Coronary artery (tissue), 2 donors: ENCODE measurements around the gene TMEM63B.
A peak's percentile ranks its signal among the peaks of the same experiment; 100 is the strongest.

ENCODE experiments used
- DNase-seq: peaks from one replicate; pipeline ENCODE4 v3.0.0-alpha.2; 2017; ENCODE audit warnings: low spot score
- H3K27ac ChIP-seq, 2 donors: fragments of 200-600 bp; sonication (generic); one replicate each; pipeline ENCODE4 v1.5.1; 2016 to 2019
- H3K4me3 ChIP-seq: fragments of 200-600 bp; sonication (generic); 2 replicates; pipeline ENCODE4 v1.5.1; 2016; ENCODE audit warnings: mild to moderate bottlenecking, moderate library complexity
- TF ChIP-seq, protein P1 (sequence below): fragments of 200-600 bp; sonication (generic); IDR thresholded peaks from one replicate; pipeline ENCODE4 v1.5.1; 2019; ENCODE audit warnings: antibody characterized with exemption

The TMEM63B gene

GRCh38 chr6:44166591-44167184 lies 39.3 kb downstream of the TMEM63B start:
- no peak for DNase-seq
- no peak overlapping the region for H3K4me3 ChIP-seq
- TF ChIP-seq, protein P1, sequence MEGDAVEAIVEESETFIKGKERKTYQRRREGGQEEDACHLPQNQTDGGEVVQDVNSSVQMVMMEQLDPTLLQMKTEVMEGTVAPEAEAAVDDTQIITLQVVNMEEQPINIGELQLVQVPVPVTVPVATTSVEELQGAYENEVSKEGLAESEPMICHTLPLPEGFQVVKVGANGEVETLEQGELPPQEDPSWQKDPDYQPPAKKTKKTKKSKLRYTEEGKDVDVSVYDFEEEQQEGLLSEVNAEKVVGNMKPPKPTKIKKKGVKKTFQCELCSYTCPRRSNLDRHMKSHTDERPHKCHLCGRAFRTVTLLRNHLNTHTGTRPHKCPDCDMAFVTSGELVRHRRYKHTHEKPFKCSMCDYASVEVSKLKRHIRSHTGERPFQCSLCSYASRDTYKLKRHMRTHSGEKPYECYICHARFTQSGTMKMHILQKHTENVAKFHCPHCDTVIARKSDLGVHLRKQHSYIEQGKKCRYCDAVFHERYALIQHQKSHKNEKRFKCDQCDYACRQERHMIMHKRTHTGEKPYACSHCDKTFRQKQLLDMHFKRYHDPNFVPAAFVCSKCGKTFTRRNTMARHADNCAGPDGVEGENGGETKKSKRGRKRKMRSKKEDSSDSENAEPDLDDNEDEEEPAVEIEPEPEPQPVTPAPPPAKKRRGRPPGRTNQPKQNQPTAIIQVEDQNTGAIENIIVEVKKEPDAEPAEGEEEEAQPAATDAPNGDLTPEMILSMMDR = no peak
- H3K27ac ChIP-seq = no peak overlapping the region

- TF ChIP-seq, protein P1 = no peak
- no peak for DNase-seq
- Histone ChIP-seq H3K4me3 (no peak overlapping the region), H3K27ac (no peak overlapping the region)
Measured at GRCh38 chr6:44167567-44167966, 40.2 kb downstream of the TMEM63B start.

GRCh38 chr6:44169154-44169553 lies 41.8 kb downstream of the TMEM63B start:
- Histone ChIP-seq H3K27ac (peak overlapping the region in 1 of 2 donors; percentile 41), H3K4me3 (no peak overlapping the region)
- TF ChIP-seq, protein P1 = no peak
- DNase-seq = no peak

DNA sequence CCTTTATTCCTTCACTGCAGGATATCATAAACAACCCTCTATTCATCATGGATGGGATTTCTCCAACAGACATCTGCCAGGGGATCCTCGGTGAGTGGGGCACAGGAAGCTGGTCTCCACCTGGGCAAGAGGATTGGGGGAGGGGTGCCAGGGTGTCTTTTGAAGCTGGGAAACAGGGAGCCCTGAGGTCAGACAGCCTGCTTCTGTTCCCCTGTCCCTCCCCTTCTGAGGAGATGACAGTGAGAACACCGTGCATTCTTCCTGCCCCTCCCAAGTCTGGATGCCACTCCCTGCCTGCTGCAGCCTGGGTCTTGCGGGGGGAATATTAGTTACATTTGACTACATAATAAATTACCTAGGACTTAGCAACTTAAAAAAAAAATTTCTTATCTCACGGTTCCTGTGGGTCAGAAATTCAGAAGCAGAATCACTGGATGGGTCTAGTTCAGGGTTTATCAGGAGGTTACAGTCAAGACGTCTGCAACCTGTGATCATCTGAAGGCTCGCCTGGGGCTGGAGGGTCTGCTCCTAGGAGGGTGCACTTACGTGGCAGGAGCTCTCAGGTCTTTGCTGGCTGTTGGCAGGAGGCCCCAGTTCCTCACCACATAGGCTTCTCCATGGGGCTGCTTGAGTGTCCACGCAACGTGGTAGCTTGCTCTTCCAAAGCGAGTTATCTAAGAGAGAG lies 42.7 kb downstream of the TMEM63B start:
- TF ChIP-seq, protein P1 = no peak
- peak overlapping the region in 1 of 2 donors; percentile 41 for H3K27ac ChIP-seq
- no peak for DNase-seq
- no peak overlapping the region for H3K4me3 ChIP-seq

DNA sequence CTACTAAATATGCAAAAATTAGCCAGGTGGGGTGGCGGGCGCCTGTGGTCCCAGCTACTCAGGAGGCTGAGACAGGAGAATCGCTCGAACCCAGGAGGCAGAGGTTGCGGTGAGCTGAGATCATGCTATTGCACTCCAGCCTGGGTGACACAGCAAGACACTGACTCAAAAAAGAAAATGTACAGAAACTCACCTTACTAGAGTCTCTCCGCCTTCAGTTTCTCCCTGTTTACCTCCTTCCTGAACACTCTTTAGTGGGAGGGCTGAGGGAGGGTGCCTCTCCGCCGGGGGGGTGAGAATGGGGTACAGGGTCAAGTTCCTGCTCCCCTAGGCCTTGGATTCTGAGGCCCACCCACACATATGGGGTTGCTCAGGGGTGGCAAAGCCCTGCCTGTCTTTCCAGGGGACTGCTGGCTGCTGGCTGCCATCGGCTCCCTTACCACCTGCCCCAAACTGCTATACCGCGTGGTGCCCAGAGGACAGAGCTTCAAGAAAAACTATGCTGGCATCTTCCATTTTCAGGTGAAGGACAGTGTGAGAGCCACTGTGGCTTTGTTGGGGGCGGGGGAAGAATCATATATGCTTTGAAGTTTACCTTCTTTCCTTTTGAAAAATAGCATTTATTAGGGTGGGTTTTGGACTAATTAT lies 44.7 kb downstream of the TMEM63B start:
- TF ChIP-seq, protein P1 = no peak
- DNase-seq = no peak
- Histone ChIP-seq H3K27ac (no peak overlapping the region), H3K4me3 (no peak overlapping the region)

DNA sequence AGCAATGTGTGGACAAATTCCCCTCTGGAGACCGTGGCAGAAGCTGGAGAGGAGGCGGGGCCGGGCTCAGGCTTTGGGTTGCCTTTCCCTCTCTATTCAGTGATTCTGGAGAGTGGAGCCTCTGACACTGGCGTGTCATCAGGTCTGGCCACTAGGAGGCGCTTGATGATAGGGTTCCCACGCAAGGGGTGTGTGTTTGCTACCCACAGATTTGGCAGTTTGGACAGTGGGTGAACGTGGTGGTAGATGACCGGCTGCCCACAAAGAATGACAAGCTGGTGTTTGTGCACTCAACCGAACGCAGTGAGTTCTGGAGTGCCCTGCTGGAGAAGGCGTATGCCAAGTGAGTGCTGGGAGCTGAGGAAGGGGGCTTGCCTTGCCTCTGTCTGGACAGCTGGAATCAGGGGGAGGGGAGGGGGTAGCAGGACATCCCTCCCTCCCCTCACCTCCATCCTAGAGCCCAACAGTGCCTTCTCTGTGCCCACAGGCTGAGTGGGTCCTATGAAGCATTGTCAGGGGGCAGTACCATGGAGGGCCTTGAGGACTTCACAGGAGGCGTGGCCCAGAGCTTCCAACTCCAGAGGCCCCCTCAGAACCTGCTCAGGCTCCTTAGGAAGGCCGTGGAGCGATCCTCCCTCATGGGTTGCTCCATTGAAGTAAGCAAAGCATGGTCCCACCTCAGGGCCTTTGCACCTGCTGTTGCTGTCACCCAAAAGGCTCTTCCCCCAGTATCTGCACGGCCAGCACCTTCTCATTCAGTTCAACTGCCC lies 45.6 kb downstream of the TMEM63B start:
- Histone ChIP-seq H3K4me3 (no peak overlapping the region), H3K27ac (no peak overlapping the region)
- TF ChIP-seq, protein P1 = peak; percentile 79
- DNase-seq = peak; percentile 89
